Testis (tissue), 3 donors: ENCODE results near the gene TRIAP1. TPM values are rescaled to one million over a fixed set of nuclear protein-coding genes. Genes with fewer than 3 reads are reported as not detected.

ENCODE experiments used
- DNase-seq: peaks from one replicate; pipeline ENCODE4 v3.0.0-alpha.2; 2019
- H3K27ac ChIP-seq, 2 donors: fragments of 200-600 bp; sonication (generic); one replicate each; pipeline ENCODE4 v1.5.1; 2019
- H3K27me3 ChIP-seq: fragments of 200-600 bp; sonication (generic); one replicate; pipeline ENCODE4 v1.5.1; 2019
- H3K36me3 ChIP-seq: fragments of 200-600 bp; sonication (generic); one replicate; pipeline ENCODE4 v1.5.1; 2017; ENCODE audit warnings: low read depth; ENCODE audit errors: missing control alignments
- H3K4me1 ChIP-seq: fragments of 200-600 bp; sonication (generic); one replicate; pipeline ENCODE4 v1.5.1; 2019
- H3K4me3 ChIP-seq, 2 donors: fragments of 200-600 bp; sonication (generic); one replicate each; pipeline ENCODE4 v1.5.1; 2017 to 2019
- H3K9me3 ChIP-seq: fragments of 200-600 bp; sonication (generic); one replicate; pipeline ENCODE4 v1.5.1; 2017
- POLR2A ChIP-seq: fragments of 450-650 bp; IDR thresholded peaks from one replicate; pipeline ENCODE4 v1.6.1; 2017; ENCODE audit warnings: antibody characterized with exemption, mild to moderate bottlenecking, moderate library complexity
- WGBS, 2 donors: methylation state at CpG; one replicate each; pipeline ENCODE4 v1.1.5; 2018; 5-methylcytosine and 5-hydroxymethylcytosine counted together
- intact Hi-C: fragments of 100-400 bp; cut with DNase I; formaldehyde crosslinking; loops from one replicate; pipeline ENCODE4 v1.15.1; 2023; ENCODE audit warnings: low total_unique reads
- polyA plus RNA-seq: library from polyadenylated mRNA; stranded (reverse); fragments of 350-450 nt; fragmentation: Illumina TruSeq; extraction: RNeasy Lipid Tissue Mini Kit (QIAGEN cat#74804); gene quantifications from one replicate; pipeline ENCODE4 v1.2.3, GENCODE V29; 2014; ENCODE audit warnings: low read depth, low replicate concordance; ENCODE audit not compliant: insufficient read depth
- total RNA-seq, 2 donors: library from RNA; depleted of rRNA; stranded (reverse); fragments of >200 nt; gene quantifications; one replicate each; pipeline ENCODE4 v1.2.3, GENCODE V29; 2016
- TF ChIP-seq, protein P1 (sequence below), 3 experiments: fragments of 450-650 bp in 2 of 3; fragments of 200-600 bp in 1 of 3; sonication (generic) in 1 of 3; IDR thresholded peaks; one replicate each; pipeline ENCODE4 v1.5.1; 2016 to 2019; ENCODE audit warnings: antibody characterized with exemption in 3 of 3, mild to moderate bottlenecking in 2 of 3, moderate library complexity in 1 of 3

Gene TRIAP1
- total and polyA plus RNA-seq, 3 donors from 2014 or later: 13.9 to 20.0 (median 15.7) TPM

DNA sequence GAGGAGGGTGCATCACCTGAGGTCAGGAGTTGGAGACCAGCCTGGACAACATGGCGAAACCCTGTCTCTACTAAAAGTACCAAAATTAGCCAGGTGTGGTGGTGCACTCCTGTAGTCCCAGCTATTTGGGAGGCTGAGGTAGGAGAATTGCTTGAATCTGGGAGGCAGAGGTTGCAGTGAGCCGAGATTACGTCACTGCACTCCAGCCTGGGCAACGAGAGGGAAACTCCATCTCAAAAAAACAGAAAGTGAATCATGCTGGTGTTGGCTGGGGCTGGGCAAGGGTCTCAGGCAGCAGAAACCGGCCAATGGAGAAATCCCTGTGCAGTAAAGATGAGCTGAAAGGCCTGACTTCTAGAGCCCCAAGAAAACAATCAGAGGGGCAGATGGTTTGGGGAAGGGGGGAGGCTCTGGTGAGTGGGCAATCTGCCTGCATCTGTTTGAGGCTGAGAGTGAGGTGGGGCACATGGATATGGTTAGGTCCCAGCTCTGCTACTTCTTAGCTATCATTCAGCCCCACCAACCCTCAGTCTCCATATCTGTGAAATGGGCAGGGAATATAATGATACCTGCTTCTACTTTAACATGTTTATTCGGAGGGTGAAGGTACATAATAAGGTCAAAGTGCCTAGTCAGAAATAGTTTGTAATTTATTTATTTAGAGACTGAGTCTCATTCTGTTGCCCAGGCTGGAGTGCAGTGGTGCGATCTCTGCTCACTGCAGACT, 29.5 kb downstream of the TRIAP1 start:
- intact Hi-C loops: no loop called here
- 79 to 86% methylated on average over 7 of the region's 7 CpGs for WGBS, 2 donors
- H3K4me1 ChIP-seq: no peaks in the 10 kb centered on the region
- no peak overlapping the region for H3K4me3 ChIP-seq
- DNase-seq: no peak
- H3K36me3 ChIP-seq: no peaks in the 10 kb centered on the region
- H3K27ac ChIP-seq: no peak overlapping the region
- H3K27me3 ChIP-seq: no peaks in the 10 kb centered on the region
- no peak for TF ChIP-seq POLR2A
- TF ChIP-seq, protein P1, sequence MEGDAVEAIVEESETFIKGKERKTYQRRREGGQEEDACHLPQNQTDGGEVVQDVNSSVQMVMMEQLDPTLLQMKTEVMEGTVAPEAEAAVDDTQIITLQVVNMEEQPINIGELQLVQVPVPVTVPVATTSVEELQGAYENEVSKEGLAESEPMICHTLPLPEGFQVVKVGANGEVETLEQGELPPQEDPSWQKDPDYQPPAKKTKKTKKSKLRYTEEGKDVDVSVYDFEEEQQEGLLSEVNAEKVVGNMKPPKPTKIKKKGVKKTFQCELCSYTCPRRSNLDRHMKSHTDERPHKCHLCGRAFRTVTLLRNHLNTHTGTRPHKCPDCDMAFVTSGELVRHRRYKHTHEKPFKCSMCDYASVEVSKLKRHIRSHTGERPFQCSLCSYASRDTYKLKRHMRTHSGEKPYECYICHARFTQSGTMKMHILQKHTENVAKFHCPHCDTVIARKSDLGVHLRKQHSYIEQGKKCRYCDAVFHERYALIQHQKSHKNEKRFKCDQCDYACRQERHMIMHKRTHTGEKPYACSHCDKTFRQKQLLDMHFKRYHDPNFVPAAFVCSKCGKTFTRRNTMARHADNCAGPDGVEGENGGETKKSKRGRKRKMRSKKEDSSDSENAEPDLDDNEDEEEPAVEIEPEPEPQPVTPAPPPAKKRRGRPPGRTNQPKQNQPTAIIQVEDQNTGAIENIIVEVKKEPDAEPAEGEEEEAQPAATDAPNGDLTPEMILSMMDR (IDR thresholded peaks at IDR 0.05): no peak
- no peaks in the 10 kb centered on the region for H3K9me3 ChIP-seq

DNA sequence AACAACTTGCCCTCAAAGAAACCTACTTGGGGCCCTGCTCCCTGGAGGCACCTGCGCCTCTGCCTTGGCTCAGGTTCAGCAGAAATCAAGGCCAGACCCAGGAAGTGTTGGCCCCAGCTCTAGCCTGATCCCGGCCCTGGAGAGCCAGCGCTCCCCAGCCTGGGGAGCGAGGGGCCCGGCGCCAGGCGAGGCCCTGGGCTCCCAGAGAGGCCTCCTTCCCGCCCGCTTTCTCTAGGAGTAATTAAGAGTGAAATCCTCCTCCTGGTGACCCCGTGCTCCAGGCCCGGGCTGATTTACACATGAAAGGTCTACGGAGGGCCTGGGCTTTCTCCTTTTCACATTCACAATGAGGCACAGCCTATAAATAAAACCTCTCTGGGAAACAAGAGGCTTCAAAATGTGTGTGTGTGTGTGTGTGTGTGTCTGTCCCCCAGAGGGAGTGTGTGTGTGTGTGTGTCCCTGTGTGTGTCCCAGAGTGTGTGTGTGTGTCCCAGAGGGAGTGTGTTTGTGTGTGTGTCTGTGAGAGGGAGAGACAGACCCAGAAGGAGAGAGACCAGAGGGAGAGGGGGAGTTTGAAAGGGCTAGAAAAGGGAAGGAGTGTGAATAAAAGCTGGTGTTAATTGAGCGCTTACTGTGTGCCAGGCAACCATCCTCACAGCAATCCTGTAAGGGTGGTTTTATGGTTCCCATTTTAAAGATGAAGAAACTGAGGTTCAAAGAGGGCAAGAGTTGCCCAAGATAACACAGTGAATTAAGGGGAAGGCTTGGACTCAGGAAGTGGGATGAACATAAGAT, 32.1 kb downstream of the TRIAP1 start:
- DNase-seq: no peak
- H3K4me3 ChIP-seq: no peak overlapping the region
- H3K4me1 ChIP-seq: no peaks in the 10 kb centered on the region
- no peaks in the 10 kb centered on the region for H3K27me3 ChIP-seq
- TF ChIP-seq POLR2A: no peak
- TF ChIP-seq, protein P1 (IDR thresholded peaks at IDR 0.05): no peak
- intact Hi-C loops: no loop called here
- WGBS, 2 donors: 41 to 52% methylated on average over 7 to 13 of the region's 13 CpGs
- H3K9me3 ChIP-seq: no peaks in the 10 kb centered on the region
- no peaks in the 10 kb centered on the region for H3K36me3 ChIP-seq
- no peak overlapping the region for H3K27ac ChIP-seq

- Histone ChIP-seq H3K27ac (no peak overlapping the region), H3K4me3 (no peak overlapping the region), H3K36me3 (no peaks in the 10 kb centered on the region), H3K4me1 (no peaks in the 10 kb centered on the region), H3K9me3 (no peaks in the 10 kb centered on the region), H3K27me3 (no peaks in the 10 kb centered on the region)
- intact Hi-C loops: no loop called here
- no peak for TF ChIP-seq POLR2A
- TF ChIP-seq, protein P1 (IDR thresholded peaks at IDR 0.05): no peak
- no peak for DNase-seq
- 81 to 82% methylated on average over 7 of the region's 7 CpGs for WGBS, 2 donors
Measured at GRCh38 chr12:120412421-120412820, 33.8 kb downstream of the TRIAP1 start.

DNA sequence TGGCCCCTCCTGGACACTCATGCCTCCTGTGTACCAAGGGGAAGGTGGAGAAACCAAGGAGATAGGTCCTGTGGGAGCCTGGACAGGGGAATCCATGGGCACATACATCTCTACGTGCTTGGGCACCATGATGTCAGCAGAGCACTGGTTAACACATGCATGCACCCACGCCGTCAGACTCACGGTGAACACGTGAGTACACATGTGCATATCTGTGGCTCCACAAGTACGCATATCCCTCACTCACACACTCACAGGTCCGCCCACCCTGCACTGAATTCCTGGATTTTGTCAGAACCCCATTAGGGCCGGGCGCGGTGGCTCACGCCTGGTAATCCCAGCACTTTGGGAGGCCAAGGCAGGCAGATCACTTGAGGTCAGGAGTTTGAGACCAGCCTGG, 37.4 kb downstream of the TRIAP1 start:
- DNase-seq: no peak
- intact Hi-C loops: no loop called here
- Histone ChIP-seq H3K4me1 (no peaks in the 10 kb centered on the region), H3K9me3 (no peaks in the 10 kb centered on the region), H3K4me3 (no peak overlapping the region), H3K27me3 (no peaks in the 10 kb centered on the region), H3K36me3 (no peaks in the 10 kb centered on the region), H3K27ac (no peak overlapping the region)
- WGBS, 2 donors: 87 to 95% methylated on average over 10 to 11 of the region's 11 CpGs
- no peak for TF ChIP-seq POLR2A
- TF ChIP-seq, protein P1 (IDR thresholded peaks at IDR 0.05): no peak
